ENCODE data around the gene ECT2.
"Not testable (repeated sequence)": the region's sequence is repeated elsewhere in the genome, so short reads cannot be mapped to it uniquely, and the experiment has no call there.

ECT2 gene

GRCh38 chr3:172811099-172811498 lies 60.6 kb downstream of the ECT2 start:
- no peak for DNase-seq (ENCODE audit: low read depth)

GRCh38 chr3:172813462-172813861 lies 62.9 kb downstream of the ECT2 start:
- no peak for DNase-seq (ENCODE audit: low read depth)

DNA sequence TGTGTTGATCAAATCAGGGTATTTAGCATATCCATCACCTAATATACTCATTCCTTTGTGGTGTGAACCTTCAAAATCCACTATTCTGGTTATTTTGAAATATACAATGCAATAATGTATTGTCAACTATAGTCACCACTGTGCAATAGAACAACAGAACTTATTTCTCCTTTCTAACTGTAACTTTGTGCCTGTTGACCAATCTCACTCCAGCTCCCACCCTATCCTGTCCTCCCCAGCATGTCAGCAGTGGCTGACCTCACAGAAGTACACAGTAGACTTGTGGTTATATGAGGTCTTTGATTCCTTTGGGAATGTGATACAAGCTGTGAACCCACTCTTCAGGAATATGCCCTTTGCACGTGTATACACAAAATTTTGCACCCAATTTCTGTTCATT lies 64.2 kb downstream of the ECT2 start:
- no peak for DNase-seq (ENCODE audit: low read depth)

GRCh38 chr3:172815857-172816256 lies 65.3 kb downstream of the ECT2 start:
- no peak for DNase-seq (ENCODE audit: low read depth)

DNA sequence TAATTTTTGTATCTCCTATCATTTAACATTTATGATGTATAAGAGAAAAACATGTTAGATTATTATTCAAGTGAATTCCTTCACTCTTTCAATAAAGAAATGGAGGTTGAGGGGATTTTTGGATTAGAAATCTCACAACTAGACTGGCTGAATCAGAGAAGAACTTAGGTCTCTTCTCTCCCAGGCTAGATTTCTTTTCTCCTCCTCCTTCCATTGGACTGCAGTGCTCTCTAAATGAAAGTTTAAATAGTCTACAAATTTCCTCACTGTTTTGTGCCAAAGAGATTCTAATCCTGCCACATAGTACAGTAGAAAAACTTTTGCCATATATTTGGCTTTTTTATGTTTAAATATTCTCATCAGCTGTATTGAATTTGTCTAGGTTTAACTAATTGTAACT lies 65.8 kb downstream of the ECT2 start:
- DNase-seq (ENCODE audit: low read depth) = no peak

DNA sequence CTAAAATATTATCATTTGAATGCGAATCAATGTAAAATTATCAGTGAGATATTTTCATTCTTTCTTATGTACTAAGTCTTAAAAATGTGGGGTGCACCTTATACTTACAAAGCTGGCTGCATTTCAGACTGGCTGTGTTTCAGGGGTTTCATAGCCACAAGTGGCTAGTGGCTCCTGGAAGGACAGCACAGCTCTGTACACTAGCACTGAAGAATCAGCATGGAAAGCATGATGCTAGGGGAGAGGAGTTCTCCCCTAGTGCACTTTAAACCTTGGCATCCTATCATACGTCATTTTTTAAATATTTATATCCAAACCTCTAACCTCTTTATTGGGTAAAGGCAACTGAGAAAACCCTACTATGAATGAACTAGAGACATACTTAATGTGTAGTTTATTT lies 66.4 kb downstream of the ECT2 start:
- no peak for DNase-seq (ENCODE audit: low read depth)

GRCh38 chr3:172820492-172820891 lies 70.0 kb downstream of the ECT2 start:
- no peak for DNase-seq (ENCODE audit: low read depth)

DNA sequence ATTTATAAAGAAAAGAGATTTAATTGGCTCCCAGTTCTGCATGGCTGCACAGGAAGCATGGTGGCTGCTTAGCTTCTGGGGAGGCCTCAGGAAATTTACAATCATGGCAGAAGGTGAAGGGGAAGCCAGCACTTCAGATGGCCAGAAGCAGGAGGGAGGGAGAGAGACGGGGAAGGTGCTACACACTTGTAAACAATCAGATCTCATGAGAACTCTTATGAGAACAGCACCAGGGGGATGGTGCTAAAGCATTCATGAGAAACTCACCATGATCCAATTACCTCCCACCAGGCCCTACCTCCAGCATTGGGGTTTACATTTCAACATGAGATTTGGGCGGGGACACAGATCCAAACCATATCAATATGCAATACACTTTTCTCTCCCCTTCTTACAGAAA lies 73.7 kb downstream of the ECT2 start:
- DNase-seq (ENCODE audit: low read depth) = no peak

DNA sequence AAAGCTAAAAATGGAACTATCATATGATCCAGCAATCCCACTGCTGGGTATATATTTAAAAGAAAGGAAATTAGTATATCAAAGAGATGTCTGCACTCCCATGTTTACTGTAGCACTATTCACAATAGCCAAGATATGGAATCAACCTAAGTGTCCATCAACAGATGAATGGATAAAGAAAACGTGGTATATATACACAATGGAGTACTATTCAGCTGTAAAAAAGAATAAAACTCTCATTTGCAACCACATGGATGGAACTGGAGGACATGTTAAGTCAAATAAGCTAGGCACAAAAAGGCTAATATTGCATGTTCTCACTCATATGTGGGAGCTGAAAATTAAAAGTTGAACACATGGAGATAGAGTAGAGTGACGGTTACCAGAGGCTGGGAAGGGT lies 76.7 kb downstream of the ECT2 start:
- DNase-seq (ENCODE audit: low read depth) = not testable (repeated sequence)

DNA sequence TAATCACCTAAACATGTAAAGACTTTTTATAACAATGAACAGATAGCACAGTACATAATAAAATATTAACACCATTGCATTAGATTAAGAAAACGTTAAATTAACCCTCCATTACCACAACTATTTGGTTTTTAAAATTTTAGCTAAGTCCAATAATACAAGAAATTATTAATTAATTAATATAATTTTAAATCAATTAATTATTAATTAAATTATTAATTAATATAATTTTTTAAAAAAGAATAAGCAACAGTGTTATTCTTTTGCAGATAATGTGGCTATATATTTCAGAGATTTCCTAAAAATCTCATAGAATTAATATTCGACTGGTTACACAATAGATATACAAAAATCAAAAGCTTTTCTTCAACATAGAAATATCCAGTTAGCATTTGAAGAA lies 82.5 kb downstream of the ECT2 start:
- DNase-seq (ENCODE audit: low read depth) = no peak

- peak; percentile 56 for DNase-seq (ENCODE audit: low read depth)
Observed at GRCh38 chr3:172836390-172836997, 86.0 kb downstream of the ECT2 start.

GRCh38 chr3:172839679-172840078 lies 89.2 kb downstream of the ECT2 start:
- no peak for DNase-seq (ENCODE audit: low read depth)

DNA sequence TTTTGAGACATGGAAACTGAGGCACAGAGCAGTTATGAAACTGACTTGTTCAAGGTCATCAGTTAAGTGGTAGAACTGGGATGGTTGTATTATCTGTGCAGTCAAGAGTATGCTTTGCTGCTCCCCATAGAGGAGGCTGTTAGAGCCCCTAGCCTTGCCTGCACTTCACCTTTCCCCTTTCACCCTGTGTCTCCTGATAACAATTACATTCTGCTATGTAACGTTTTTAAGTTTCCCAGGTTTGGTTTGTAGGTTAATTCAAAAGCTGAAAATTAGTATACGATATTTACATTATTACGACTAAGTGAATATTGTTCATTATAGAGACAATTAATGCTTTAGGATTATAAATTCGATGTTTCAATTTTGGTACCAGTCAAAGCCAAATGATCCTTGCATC lies 89.9 kb downstream of the ECT2 start:
- no peak for DNase-seq (ENCODE audit: low read depth)

GRCh38 chr3:172840913-172841312 lies 90.4 kb downstream of the ECT2 start:
- no peak for DNase-seq (ENCODE audit: low read depth)

GRCh38 chr3:172844428-172844827 lies 93.9 kb downstream of the ECT2 start:
- no peak for DNase-seq (ENCODE audit: low read depth)

GRCh38 chr3:172846103-172846561 lies 95.6 kb downstream of the ECT2 start:
- DNase-seq (ENCODE audit: low read depth) = no peak

GRCh38 chr3:172846706-172847105 lies 96.2 kb downstream of the ECT2 start:
- DNase-seq (ENCODE audit: low read depth) = peak; percentile 22

- no peak for DNase-seq (ENCODE audit: low read depth)
Observed at GRCh38 chr3:172847292-172847691, 96.8 kb downstream of the ECT2 start.

- peak; percentile 31 for DNase-seq (ENCODE audit: low read depth)
Observed at GRCh38 chr3:172848910-172849309, 98.4 kb downstream of the ECT2 start.

DNA sequence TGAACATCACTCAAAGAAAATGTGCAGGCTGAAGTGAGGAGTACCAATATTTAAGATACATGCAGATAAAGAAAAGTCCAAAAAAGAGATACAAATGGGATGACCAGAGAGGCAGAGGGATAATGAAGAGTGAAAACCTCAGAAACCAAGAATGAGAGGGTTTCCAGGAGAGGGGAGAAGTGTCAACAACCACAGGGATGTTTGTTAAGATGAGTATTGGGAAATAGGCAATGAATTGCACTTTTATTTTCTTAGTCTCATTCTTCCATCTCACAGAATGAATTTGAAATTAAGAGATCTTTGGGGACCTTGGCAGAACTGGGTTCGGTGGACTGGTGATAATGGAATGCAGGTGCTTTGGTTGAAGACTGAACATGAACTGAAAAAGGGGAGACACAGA lies 102.5 kb downstream of the ECT2 start:
- DNase-seq (ENCODE audit: low read depth) = no peak

- DNase-seq (ENCODE audit: low read depth) = no peak
Observed at GRCh38 chr3:172853921-172854666, 103.6 kb downstream of the ECT2 start.

GRCh38 chr3:172855037-172855436 lies 104.5 kb downstream of the ECT2 start:
- DNase-seq (ENCODE audit: low read depth) = no peak

GRCh38 chr3:172856795-172857742 lies 106.5 kb downstream of the ECT2 start:
- DNase-seq (ENCODE audit: low read depth) = no peak
